Esophagus squamous epithelium (tissue), 4 donors: ENCODE measurements around the gene BIRC5.

ENCODE experiments used
- CTCF ChIP-seq, 6 experiments: fragments of 450-650 bp in 4 of 6; fragments of 200-600 bp in 2 of 6; sonication (generic) in 2 of 6; IDR thresholded peaks; one replicate each; pipeline ENCODE4 v1.5.1; 2016 to 2019; ENCODE audit warnings: antibody characterized with exemption in 6 of 6, mild to moderate bottlenecking in 4 of 6, moderate library complexity in 4 of 6
- POLR2A ChIP-seq, 4 donors: fragments of 450-650 bp; IDR thresholded peaks; one replicate each; pipeline ENCODE4 v1.6.1; 2017; ENCODE audit warnings: antibody characterized with exemption in 4 of 4, mild to moderate bottlenecking in 4 of 4, moderate library complexity in 3 of 4

- TF ChIP-seq POLR2A (IDR thresholded peaks at IDR 0.05) (no peak), CTCF (IDR thresholded peaks at IDR 0.05) (no peak)
Measured at GRCh38 chr17:78256707-78257591, 42.9 kb downstream of the BIRC5 start.
